ENCODE measurements around the gene KCNQ5.

The KCNQ5 gene

DNA sequence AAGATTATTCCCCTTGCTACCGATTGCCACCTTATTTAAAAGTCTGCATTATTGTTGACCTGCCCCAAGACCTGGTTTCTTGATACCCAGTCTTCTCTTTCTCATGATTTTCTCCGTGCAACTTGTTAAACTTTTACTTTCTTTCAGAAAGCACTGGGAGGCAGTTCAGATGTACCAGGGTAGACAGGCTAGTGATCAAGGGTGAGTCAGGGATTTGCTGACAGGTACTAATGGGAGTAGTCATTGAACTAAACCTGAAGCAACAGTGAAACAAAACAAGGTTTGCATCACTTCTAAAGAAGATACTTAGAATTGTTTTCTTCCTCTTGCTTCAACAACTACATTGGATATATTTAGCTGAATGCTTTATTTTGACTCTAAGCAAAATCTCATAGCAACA lies 124.4 kb downstream of the KCNQ5 start:
- WGBS (ENCODE audit: extremely low coverage, insufficient coverage, insufficient read length): no CpG with 5 or more reads among the region's 2 CpGs
- no peak for DNase-seq
- Histone ChIP-seq H2BK120ac (ENCODE audit: insufficient read depth, low read length, poor library complexity) (no peak overlapping the region), H3K4me1 (ENCODE audit: control insufficient read depth in 1 of 2, insufficient read depth in 2 of 2, low read length in 2 of 2) (peaks cover 0 to 4% of the 10 kb centered on the region in 2 experiments), H4K91ac (ENCODE audit: low read depth, low read length) (no peak overlapping the region), H2BK5ac (ENCODE audit: low read depth, low read length, poor library complexity) (no peak overlapping the region), H3K4me2 (ENCODE audit: low read length) (no peak overlapping the region), H3K9ac (ENCODE audit: low read length) (no peak overlapping the region), H3K36me3 (ENCODE audit: control insufficient read depth in 1 of 2, insufficient read depth in 2 of 2, low read length in 2 of 2) (no peaks in the 10 kb centered on the region), H3K14ac (ENCODE audit: low read length) (no peak overlapping the region), H2AFZ (ENCODE audit: insufficient read depth, low read length, poor library complexity) (no peak overlapping the region), H3K4ac (ENCODE audit: low read depth, low read length) (no peak overlapping the region), H3K79me2 (ENCODE audit: control insufficient read depth, insufficient read depth, low read length, poor library complexity) (no peaks in the 10 kb centered on the region), H3K4me3 (ENCODE audit: low read depth, low read length) (no peak overlapping the region), H3K23ac (ENCODE audit: low read length) (no peak overlapping the region), H3K79me1 (ENCODE audit: low read length) (peaks cover 1% of the 10 kb centered on the region), H2BK12ac (ENCODE audit: low read length) (no peak overlapping the region), H3K18ac (ENCODE audit: low read length) (no peak overlapping the region), H3K9me3 (ENCODE audit: insufficient read depth, low read depth, low read length) (no peaks in the 10 kb centered on the region), H4K12ac (ENCODE audit: low read depth, low read length) (no peak overlapping the region), H2AK5ac (ENCODE audit: low read length) (no peak overlapping the region), H3K27me3 (ENCODE audit: insufficient read depth, low read length) (no peaks in the 10 kb centered on the region), H4K8ac (ENCODE audit: low read depth, low read length) (no peak overlapping the region), H3K27ac (ENCODE audit: low read depth, low read length) (no peak overlapping the region)

DNA sequence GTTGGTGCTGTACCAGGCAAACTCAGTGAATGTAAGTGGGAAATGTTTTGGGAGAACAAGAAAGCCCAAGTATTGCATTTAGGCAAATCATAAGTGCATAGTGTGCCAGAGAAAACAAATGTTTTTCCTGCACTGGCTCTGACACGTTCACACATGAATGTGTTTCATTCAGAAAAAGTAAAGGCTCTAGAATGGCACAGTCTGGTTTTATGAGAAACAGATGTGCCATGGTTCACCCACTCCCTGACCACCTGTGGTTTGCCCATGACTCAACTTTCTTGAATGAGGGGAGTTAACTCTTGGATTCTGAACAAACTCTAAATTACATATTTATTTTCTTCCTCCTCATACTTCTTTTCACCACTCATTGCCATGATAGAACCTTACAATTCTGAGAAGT lies 126.9 kb downstream of the KCNQ5 start:
- Histone ChIP-seq H3K14ac (ENCODE audit: low read length) (no peak overlapping the region), H2BK12ac (ENCODE audit: low read length) (no peak overlapping the region)
- WGBS (ENCODE audit: extremely low coverage, insufficient coverage, insufficient read length): no CpG with 5 or more reads among the region's 1 CpG

DNA sequence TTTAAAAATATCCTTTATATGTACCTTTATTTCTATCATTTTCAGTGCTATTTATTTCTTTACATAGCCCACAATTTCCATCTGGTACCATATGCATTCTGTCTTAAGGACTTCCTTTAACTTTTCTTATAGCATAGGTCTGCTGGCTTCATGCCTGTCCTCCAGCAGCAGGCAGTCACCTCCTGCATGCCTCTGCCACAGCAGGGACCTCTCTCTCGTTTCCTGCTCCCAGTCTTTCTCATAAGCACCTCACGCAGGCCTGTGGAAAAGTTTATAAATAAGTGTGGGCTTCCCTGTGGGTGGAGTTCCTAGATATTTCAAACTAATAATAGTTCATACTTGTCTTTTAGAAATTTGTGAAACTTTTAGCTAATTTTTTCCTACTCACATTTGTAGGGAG lies 133.9 kb downstream of the KCNQ5 start:
- no peak overlapping the region for H2AK5ac ChIP-seq (ENCODE audit: low read length)
- no peak for DNase-seq
- no peak overlapping the region for H3K14ac ChIP-seq (ENCODE audit: low read length)
- H3K27ac ChIP-seq (ENCODE audit: low read depth, low read length): no peak overlapping the region
- no peaks in the 10 kb centered on the region for H3K36me3 ChIP-seq (ENCODE audit: control insufficient read depth in 1 of 2, insufficient read depth in 2 of 2, low read length in 2 of 2)
- H4K8ac ChIP-seq (ENCODE audit: low read depth, low read length): no peak overlapping the region
- no peak overlapping the region for H3K23ac ChIP-seq (ENCODE audit: low read length)
- H3K4ac ChIP-seq (ENCODE audit: low read depth, low read length): no peak overlapping the region
- H3K18ac ChIP-seq (ENCODE audit: low read length): no peak overlapping the region
- no peak overlapping the region for H2BK120ac ChIP-seq (ENCODE audit: insufficient read depth, low read length, poor library complexity)
- H3K4me1 ChIP-seq (ENCODE audit: control insufficient read depth in 1 of 2, insufficient read depth in 2 of 2, low read length in 2 of 2): peaks cover 2 to 10% of the 10 kb centered on the region in 2 experiments
- H3K79me1 ChIP-seq (ENCODE audit: low read length): peaks cover 10% of the 10 kb centered on the region
- H2BK12ac ChIP-seq (ENCODE audit: low read length): no peak overlapping the region
- no peak overlapping the region for H3K9ac ChIP-seq (ENCODE audit: low read length)
- WGBS (ENCODE audit: extremely low coverage, insufficient coverage, insufficient read length): no CpG with 5 or more reads among the region's 2 CpGs
- no peak overlapping the region for H3K4me3 ChIP-seq (ENCODE audit: low read depth, low read length)
- H2BK5ac ChIP-seq (ENCODE audit: low read depth, low read length, poor library complexity): no peak overlapping the region
- H3K27me3 ChIP-seq (ENCODE audit: insufficient read depth, low read length): no peaks in the 10 kb centered on the region
- no peaks in the 10 kb centered on the region for H3K9me3 ChIP-seq (ENCODE audit: insufficient read depth, low read depth, low read length)
- no peak overlapping the region for H2AFZ ChIP-seq (ENCODE audit: insufficient read depth, low read length, poor library complexity)
- no peak overlapping the region for H4K12ac ChIP-seq (ENCODE audit: low read depth, low read length)
- no peak overlapping the region for H4K91ac ChIP-seq (ENCODE audit: low read depth, low read length)
- H3K4me2 ChIP-seq (ENCODE audit: low read length): no peak overlapping the region
- peaks cover 2% of the 10 kb centered on the region for H3K79me2 ChIP-seq (ENCODE audit: control insufficient read depth, insufficient read depth, low read length, poor library complexity)

More for the DNA sequence above, 126.9 kb downstream of the KCNQ5 start:
- Histone ChIP-seq H2AK5ac (ENCODE audit: low read length) (no peak overlapping the region), H3K27ac (ENCODE audit: low read depth, low read length) (no peak overlapping the region), H3K79me1 (ENCODE audit: low read length) (peaks cover 1% of the 10 kb centered on the region), H3K23ac (ENCODE audit: low read length) (no peak overlapping the region), H3K4ac (ENCODE audit: low read depth, low read length) (no peak overlapping the region), H3K9me3 (ENCODE audit: insufficient read depth, low read depth, low read length) (no peaks in the 10 kb centered on the region), H4K91ac (ENCODE audit: low read depth, low read length) (no peak overlapping the region), H3K36me3 (ENCODE audit: control insufficient read depth in 1 of 2, insufficient read depth in 2 of 2, low read length in 2 of 2) (no peaks in the 10 kb centered on the region), H3K18ac (ENCODE audit: low read length) (no peak overlapping the region), H4K12ac (ENCODE audit: low read depth, low read length) (no peak overlapping the region), H3K4me2 (ENCODE audit: low read length) (no peak overlapping the region), H3K9ac (ENCODE audit: low read length) (no peak overlapping the region), H2AFZ (ENCODE audit: insufficient read depth, low read length, poor library complexity) (no peak overlapping the region), H3K79me2 (ENCODE audit: control insufficient read depth, insufficient read depth, low read length, poor library complexity) (no peaks in the 10 kb centered on the region), H4K8ac (ENCODE audit: low read depth, low read length) (peak overlapping the region; percentile 54), H3K27me3 (ENCODE audit: insufficient read depth, low read length) (no peaks in the 10 kb centered on the region), H2BK5ac (ENCODE audit: low read depth, low read length, poor library complexity) (no peak overlapping the region), H3K4me1 (ENCODE audit: control insufficient read depth in 1 of 2, insufficient read depth in 2 of 2, low read length in 2 of 2) (peaks cover 0 to 4% of the 10 kb centered on the region in 2 experiments), H3K4me3 (ENCODE audit: low read depth, low read length) (no peak overlapping the region), H2BK120ac (ENCODE audit: insufficient read depth, low read length, poor library complexity) (no peak overlapping the region)
- no peak for DNase-seq

DNA sequence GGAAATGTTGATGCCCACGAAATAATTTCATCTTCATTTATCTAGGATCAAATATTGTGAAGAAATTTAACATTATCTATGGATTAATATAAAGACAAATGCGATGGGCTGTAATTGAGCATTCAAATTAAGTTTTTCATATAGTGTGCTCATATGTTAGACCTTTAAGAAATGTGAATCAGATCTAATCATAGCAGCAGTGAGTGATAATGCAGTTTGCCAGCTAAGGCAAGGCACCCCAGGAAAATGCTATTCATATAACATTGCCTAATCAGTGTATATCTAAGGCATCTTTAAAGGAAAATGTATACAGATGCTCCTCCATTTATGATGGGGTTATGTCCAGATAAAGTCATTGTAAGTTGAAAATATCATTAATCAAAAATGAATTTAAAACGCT lies 135.2 kb downstream of the KCNQ5 start:
- Histone ChIP-seq H3K4ac (ENCODE audit: low read depth, low read length) (no peak overlapping the region), H3K4me2 (ENCODE audit: low read length) (no peak overlapping the region), H3K79me1 (ENCODE audit: low read length) (peaks cover 10% of the 10 kb centered on the region), H2BK12ac (ENCODE audit: low read length) (no peak overlapping the region), H3K18ac (ENCODE audit: low read length) (no peak overlapping the region), H3K36me3 (ENCODE audit: control insufficient read depth in 1 of 2, insufficient read depth in 2 of 2, low read length in 2 of 2) (no peaks in the 10 kb centered on the region), H4K91ac (ENCODE audit: low read depth, low read length) (no peak overlapping the region), H3K27me3 (ENCODE audit: insufficient read depth, low read length) (no peaks in the 10 kb centered on the region), H3K14ac (ENCODE audit: low read length) (no peak overlapping the region), H2AFZ (ENCODE audit: insufficient read depth, low read length, poor library complexity) (no peak overlapping the region), H3K4me3 (ENCODE audit: low read depth, low read length) (no peak overlapping the region), H3K4me1 (ENCODE audit: control insufficient read depth in 1 of 2, insufficient read depth in 2 of 2, low read length in 2 of 2) (peaks cover 2 to 10% of the 10 kb centered on the region in 2 experiments), H2BK5ac (ENCODE audit: low read depth, low read length, poor library complexity) (no peak overlapping the region), H3K27ac (ENCODE audit: low read depth, low read length) (no peak overlapping the region), H3K9ac (ENCODE audit: low read length) (no peak overlapping the region), H2BK120ac (ENCODE audit: insufficient read depth, low read length, poor library complexity) (no peak overlapping the region), H3K9me3 (ENCODE audit: insufficient read depth, low read depth, low read length) (no peaks in the 10 kb centered on the region), H4K8ac (ENCODE audit: low read depth, low read length) (no peak overlapping the region), H3K23ac (ENCODE audit: low read length) (no peak overlapping the region), H2AK5ac (ENCODE audit: low read length) (no peak overlapping the region), H3K79me2 (ENCODE audit: control insufficient read depth, insufficient read depth, low read length, poor library complexity) (peaks cover 2% of the 10 kb centered on the region), H4K12ac (ENCODE audit: low read depth, low read length) (no peak overlapping the region)
- no peak for DNase-seq
- no CpG with 5 or more reads among the region's 3 CpGs for WGBS (ENCODE audit: extremely low coverage, insufficient coverage, insufficient read length)
